PC-9 (cell line): ENCODE measurements around the gene MSMO1. TPM values are rescaled to one million over a fixed set of nuclear protein-coding genes. Genes with fewer than 3 reads are reported as not detected.

Experiments
- BruUV-seq: library from RNA; stranded (reverse); fragments of 400-500 nt; replicated peaks from 2 replicates; lab custom pipeline; 2021; lab: Mats Ljungman, UMichigan
- CTCF ChIA-PET: fragments of 300-600 bp; sonication (Branson Sonifier 250); formaldehyde crosslinking; loops from one replicate; lab custom pipeline; 2022; ENCODE audit warnings: antibody characterized with exemption; lab: Charles Lee
- POLR2A ChIA-PET: fragments of 300-600 bp; sonication (Branson Sonifier 250); formaldehyde crosslinking; loops from one replicate; lab custom pipeline; 2022; ENCODE audit warnings: antibody characterized with exemption; ENCODE audit not compliant: unreplicated experiment; lab: Charles Lee
- DNase-seq, 2 experiments: peaks; one replicate each; pipeline versions ENCODE4 v3.0.0 to v3.0.0-alpha.2; 2015 to 2022; ENCODE audit warnings: mixed read lengths in 1 of 2
- H2AFZ ChIP-seq: fragments of 200-600 bp; sonication (generic); 2 replicates; pipeline ENCODE4 v1.8.1; 2017; ENCODE audit warnings: antibody characterized with exemption
- H3F3A ChIP-seq: fragments of 200-600 bp; sonication (generic); 2 replicates; pipeline ENCODE4 v1.8.1; 2017; ENCODE audit warnings: antibody characterized with exemption, mild to moderate bottlenecking, low read depth; ENCODE audit not compliant: insufficient read depth
- H3K27ac ChIP-seq: fragments of 200-600 bp; sonication (generic); 2 replicates; pipeline ENCODE4 v1.6.1; 2016; ENCODE audit warnings: mixed run types
- H3K27me3 ChIP-seq: fragments of 200-600 bp; sonication (generic); 2 replicates; pipeline ENCODE4 v1.6.1; 2016; ENCODE audit warnings: low read depth, mixed run types; ENCODE audit not compliant: insufficient read depth
- H3K36me3 ChIP-seq: fragments of 200-600 bp; sonication (generic); 2 replicates; pipeline ENCODE4 v1.6.1; 2016; ENCODE audit warnings: low read depth, mixed run types
- H3K4me1 ChIP-seq: fragments of 200-600 bp; sonication (generic); replicated peaks from 2 replicates; pipeline ENCODE4 v1.6.1; 2016; ENCODE audit warnings: mixed run types; ENCODE audit not compliant: insufficient read depth
- H3K4me2 ChIP-seq: fragments of 200-600 bp; sonication (generic); 2 replicates; pipeline ENCODE4 v1.6.1; 2017; ENCODE audit warnings: mixed run types
- H3K4me3 ChIP-seq: fragments of 200-600 bp; sonication (generic); 2 replicates; pipeline ENCODE4 v1.6.1; 2016; ENCODE audit warnings: mixed run types
- H3K79me2 ChIP-seq: fragments of 200-600 bp; sonication (generic); 2 replicates; pipeline ENCODE4 v1.6.1; 2017; ENCODE audit warnings: low read depth, mixed run types
- H3K9me2 ChIP-seq: fragments of 200-600 bp; sonication (generic); 2 replicates; pipeline ENCODE4 v1.8.1; 2017; ENCODE audit warnings: mild to moderate bottlenecking; ENCODE audit not compliant: insufficient read depth
- H3K9me3 ChIP-seq: fragments of 200-600 bp; sonication (generic); 2 replicates; pipeline ENCODE4 v1.8.1; 2016; ENCODE audit warnings: low read depth; ENCODE audit not compliant: insufficient read depth
- H4K20me1 ChIP-seq: fragments of 200-600 bp; sonication (generic); 2 replicates; pipeline ENCODE4 v1.8.1; 2017; ENCODE audit not compliant: insufficient read depth
- EZH2 ChIP-seq: fragments of 200-600 bp; sonication (generic); IDR thresholded peaks from 2 replicates; pipeline ENCODE4 v1.8.0; 2017; ENCODE audit warnings: antibody characterized with exemption, low read depth
- intact Hi-C: fragments of 100-400 bp; cut with micrococcal nuclease; formaldehyde crosslinking; loops from one replicate; pipeline ENCODE4 v1.10.0; 2022; ENCODE audit not compliant: unreplicated experiment
- total RNA-seq: library from RNA; stranded (reverse); gene quantifications from 2 replicates; pipeline ENCODE4 v1.2.3, GENCODE V29; 2021
- TF ChIP-seq, protein P1 (sequence below): fragments of 200-600 bp; sonication (generic); conservative IDR thresholded peaks from 2 replicates; pipeline ENCODE4 v1.6.1; 2017; ENCODE audit warnings: mixed run types, antibody characterized with exemption, mild to moderate bottlenecking, moderate library complexity

MSMO1 gene
- total RNA-seq, 1 experiment from 2014 or later = 117 TPM

DNA sequence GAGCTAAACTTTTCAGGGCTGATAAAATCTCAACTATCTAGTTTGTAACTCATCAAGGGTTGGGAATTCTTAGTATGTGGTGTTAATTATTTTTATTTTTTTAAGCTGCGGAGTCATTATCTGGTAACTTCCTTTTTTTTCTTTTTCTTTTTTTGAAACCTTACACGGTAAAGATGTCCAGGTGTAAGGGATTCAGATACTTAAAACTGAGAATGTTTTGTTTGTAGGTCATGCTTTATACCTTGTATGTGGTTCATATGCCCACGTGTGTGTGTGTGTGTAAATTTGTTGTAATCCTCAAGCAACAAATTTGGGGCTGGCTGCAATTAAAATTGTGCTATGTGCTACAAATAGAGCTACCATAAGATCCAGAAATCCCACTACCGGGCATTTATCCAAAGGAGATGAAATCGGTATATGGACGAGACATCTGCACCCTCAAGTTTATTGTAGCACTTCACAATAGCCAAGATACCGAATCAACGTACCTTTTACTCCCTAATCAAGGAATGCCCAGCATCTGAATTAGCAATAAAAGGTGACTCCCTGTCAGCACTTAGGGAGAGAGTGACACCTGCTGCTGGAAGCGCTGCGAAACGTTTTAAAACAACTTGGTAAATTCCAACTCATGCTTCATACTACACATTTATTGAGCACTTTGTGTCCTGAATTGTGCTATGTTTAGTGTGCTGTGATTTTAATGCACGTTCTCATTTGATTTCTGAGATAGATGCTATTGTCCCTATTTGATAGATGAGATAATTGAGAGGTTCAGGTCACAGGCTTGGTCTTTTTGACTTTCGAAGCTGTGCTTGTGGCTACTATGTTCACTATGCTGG, 16.1 kb downstream of the MSMO1 start:
- TF ChIP-seq, protein P1, sequence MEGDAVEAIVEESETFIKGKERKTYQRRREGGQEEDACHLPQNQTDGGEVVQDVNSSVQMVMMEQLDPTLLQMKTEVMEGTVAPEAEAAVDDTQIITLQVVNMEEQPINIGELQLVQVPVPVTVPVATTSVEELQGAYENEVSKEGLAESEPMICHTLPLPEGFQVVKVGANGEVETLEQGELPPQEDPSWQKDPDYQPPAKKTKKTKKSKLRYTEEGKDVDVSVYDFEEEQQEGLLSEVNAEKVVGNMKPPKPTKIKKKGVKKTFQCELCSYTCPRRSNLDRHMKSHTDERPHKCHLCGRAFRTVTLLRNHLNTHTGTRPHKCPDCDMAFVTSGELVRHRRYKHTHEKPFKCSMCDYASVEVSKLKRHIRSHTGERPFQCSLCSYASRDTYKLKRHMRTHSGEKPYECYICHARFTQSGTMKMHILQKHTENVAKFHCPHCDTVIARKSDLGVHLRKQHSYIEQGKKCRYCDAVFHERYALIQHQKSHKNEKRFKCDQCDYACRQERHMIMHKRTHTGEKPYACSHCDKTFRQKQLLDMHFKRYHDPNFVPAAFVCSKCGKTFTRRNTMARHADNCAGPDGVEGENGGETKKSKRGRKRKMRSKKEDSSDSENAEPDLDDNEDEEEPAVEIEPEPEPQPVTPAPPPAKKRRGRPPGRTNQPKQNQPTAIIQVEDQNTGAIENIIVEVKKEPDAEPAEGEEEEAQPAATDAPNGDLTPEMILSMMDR = peak; percentile 49; the same call in 1 of the 2 replicates
- TF ChIP-seq EZH2 = no peak
- H2AFZ ChIP-seq = no peak overlapping the region
- H3K36me3 ChIP-seq = peaks cover 11% of the 10 kb centered on the region; the same call in 1 of the 2 replicates
- ChIA-PET POLR2A (interaction anchor here (0.6 kb wide), 1 partner anchor 16 kb away, joined by 3 read pairs; the partner anchor contains the start of gene MSMO1), CTCF (interaction anchor here (0.7 to 1.4 kb wide), 3 partner anchors 121 to 212 kb away, joined by 3 to 4 read pairs (median 3); no protein-coding TSS in a partner anchor)
- intact Hi-C loops = loop anchor here (1.0 to 5.0 kb wide), 2 partner anchors 212 to 231 kb away; partner anchors contain the start of gene TMEM192
- no peak overlapping the region for H3K4me3 ChIP-seq
- H3K27ac ChIP-seq = no peak overlapping the region
- H3K27me3 ChIP-seq = no peaks in the 10 kb centered on the region
- H3K4me1 ChIP-seq = no peaks in the 10 kb centered on the region
- H3K9me3 ChIP-seq = no peaks in the 10 kb centered on the region
- no peak for DNase-seq
- no peaks in the 10 kb centered on the region for H3K79me2 ChIP-seq
- no peak overlapping the region for H3K4me2 ChIP-seq
- no peaks in the 10 kb centered on the region for H4K20me1 ChIP-seq
- peaks cover 21% of the 10 kb centered on the region for H3F3A ChIP-seq
- BruUV-seq = no TSS peak
- H3K9me2 ChIP-seq = no peaks in the 10 kb centered on the region

DNA sequence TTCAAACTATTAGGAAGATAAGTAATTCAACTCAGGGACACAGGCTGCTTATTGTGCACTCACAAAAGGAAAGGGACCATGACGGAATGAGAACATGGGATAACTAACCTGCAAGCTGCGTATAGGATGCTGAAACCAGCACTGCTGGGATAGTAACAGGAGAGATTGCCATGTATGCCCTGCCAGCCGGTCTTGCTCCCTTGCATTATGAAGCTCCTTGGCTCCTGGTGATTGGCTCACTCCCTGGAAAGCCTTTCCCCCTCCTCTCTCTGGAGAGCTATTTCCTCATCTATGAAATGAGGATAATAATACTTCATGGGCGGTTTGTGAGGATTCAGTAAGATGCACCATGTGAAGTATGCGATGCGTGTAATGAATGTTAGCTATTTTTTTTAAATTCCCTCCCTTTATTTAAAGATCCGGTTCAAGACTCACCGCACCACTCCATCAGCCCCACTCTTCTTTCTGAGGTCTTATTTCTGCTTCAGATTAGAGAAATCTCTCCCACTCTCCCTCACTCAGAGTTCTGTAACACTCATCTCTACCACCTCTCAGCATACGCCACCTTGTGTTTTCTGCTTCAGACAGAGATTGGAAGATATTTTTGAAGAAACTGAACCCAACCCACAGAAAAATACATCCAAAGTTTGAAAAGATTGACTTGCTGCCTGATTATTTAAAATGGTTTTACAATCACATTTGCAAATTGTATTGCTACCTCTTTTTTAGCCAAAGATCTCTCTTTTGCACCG, 18.4 kb downstream of the MSMO1 start:
- POLR2A ChIA-PET = interaction anchor here (0.6 kb wide), 1 partner anchor 221 kb away, joined by 4 read pairs; no protein-coding TSS in a partner anchor

More for the DNA sequence above, 18.4 kb downstream of the MSMO1 start:
- Histone ChIP-seq H3K27me3 (no peaks in the 10 kb centered on the region), H2AFZ (no peak overlapping the region), H3F3A (peaks cover 18% of the 10 kb centered on the region), H3K27ac (no peak overlapping the region), H3K36me3 (no peaks in the 10 kb centered on the region), H4K20me1 (no peaks in the 10 kb centered on the region), H3K79me2 (no peaks in the 10 kb centered on the region), H3K9me3 (no peaks in the 10 kb centered on the region), H3K9me2 (no peaks in the 10 kb centered on the region), H3K4me1 (no peaks in the 10 kb centered on the region), H3K4me2 (no peak overlapping the region), H3K4me3 (no peak overlapping the region)
- CTCF ChIA-PET = no interaction called here
- intact Hi-C loops = no loop called here
- DNase-seq = no peak
- no peak for TF ChIP-seq EZH2
- TF ChIP-seq, protein P1 = no peak
- TSS peak; percentile 1 for BruUV-seq
